Measurements from ENCODE around the gene FEZ2. TPM values are rescaled to one million over a fixed set of nuclear protein-coding genes. Genes with fewer than 3 reads are reported as not detected.

FEZ2 gene
- total and polyA plus RNA-seq, 2 donors (not counting 3 experiments of a cell fraction or from before 2014, with no cell fraction given), result 41.2 to 72.4 TPM

DNA sequence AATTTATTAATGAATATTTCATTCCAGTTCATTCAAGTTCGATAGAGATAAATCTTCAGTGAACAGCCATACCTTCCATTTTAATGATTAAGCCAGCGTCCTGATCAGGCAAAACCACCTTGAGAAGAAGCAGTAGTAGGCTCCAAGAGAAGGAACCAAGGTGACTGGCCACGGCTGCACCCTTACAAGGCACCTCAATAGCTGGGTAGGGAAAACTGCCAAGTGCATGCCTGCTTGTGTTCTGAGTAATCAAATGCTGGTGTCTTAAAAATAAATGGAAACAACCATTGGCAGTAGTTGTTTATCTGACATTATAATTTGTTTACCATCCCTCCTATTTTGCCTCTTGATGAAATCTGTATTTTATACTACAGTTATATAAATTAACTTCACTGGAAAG, 10.0 kb upstream of the FEZ2 start:
- Histone ChIP-seq H4K20me1 (replicated peaks; ENCODE audit: control insufficient read depth, extremely low read depth, insufficient read depth, low read length) (no peaks in the 10 kb centered on the region), H2AFZ (ENCODE audit: low read depth, low read length) (no peak overlapping the region), H3K27ac (ENCODE audit: insufficient read depth, low read depth, low read length) (no peak overlapping the region), H3K4me3 (replicated peaks in 1 of 3; ENCODE audit: insufficient read depth in 1 of 3, low read depth in 1 of 3, low read length in 3 of 3) (no peak overlapping the region), H3K9me3 (replicated peaks; ENCODE audit: control insufficient read depth, insufficient read depth, low read length) (no peaks in the 10 kb centered on the region), H3K27me3 (ENCODE audit: control insufficient read depth in 2 of 2, insufficient read depth in 2 of 2, low read length in 2 of 2) (no peaks in the 10 kb centered on the region), H3K4me2 (ENCODE audit: insufficient read depth, low read length) (no peak overlapping the region), H3K9ac (replicated peaks; ENCODE audit: extremely low read depth, insufficient read depth, low read length) (no peak overlapping the region), H3K79me2 (ENCODE audit: control insufficient read depth, insufficient read depth, low read length) (no peaks in the 10 kb centered on the region), H3K4me1 (ENCODE audit: control insufficient read depth, extremely low read depth, insufficient read depth, low read length) (no peaks in the 10 kb centered on the region), H3K9me1 (replicated peaks; ENCODE audit: control insufficient read depth, extremely low read depth, insufficient read depth, low read length) (no peaks in the 10 kb centered on the region), H3K36me3 (ENCODE audit: control insufficient read depth in 2 of 2, extremely low read depth in 1 of 2, insufficient read depth in 2 of 2, low read length in 2 of 2) (no peaks in the 10 kb centered on the region)
- dilution Hi-C loops (cut with MboI; ENCODE audit: extremely low pct_ligation_motif_present, low sequenced_read_pairs), result no loop called here
- no peak for DNase-seq (ENCODE audit: low read depth, low spot score)
- ChIA-PET POLR2A (no interaction called here), CTCF (interaction anchor here (1.7 kb wide), 1 partner anchor 56 kb away, joined by 4 read pairs; no protein-coding TSS in a partner anchor)
- intact Hi-C loops (cut with micrococcal nuclease), result no loop called here
- no TSS peak for BruUV-seq (replicated peaks)
- FAIRE-seq, result no peak
- TF ChIP-seq MYC (IDR thresholded peaks at IDR 0.05; ENCODE audit: low read depth, low read length) (no peak), EZH2 (IDR thresholded peaks at IDR 0.05; ENCODE audit: borderline replicate concordance, low read depth, low read length, severe bottlenecking) (no peak), POLR2A (IDR thresholded peaks at IDR 0.05; ENCODE audit: low read depth, low read length) (no peak)

DNA sequence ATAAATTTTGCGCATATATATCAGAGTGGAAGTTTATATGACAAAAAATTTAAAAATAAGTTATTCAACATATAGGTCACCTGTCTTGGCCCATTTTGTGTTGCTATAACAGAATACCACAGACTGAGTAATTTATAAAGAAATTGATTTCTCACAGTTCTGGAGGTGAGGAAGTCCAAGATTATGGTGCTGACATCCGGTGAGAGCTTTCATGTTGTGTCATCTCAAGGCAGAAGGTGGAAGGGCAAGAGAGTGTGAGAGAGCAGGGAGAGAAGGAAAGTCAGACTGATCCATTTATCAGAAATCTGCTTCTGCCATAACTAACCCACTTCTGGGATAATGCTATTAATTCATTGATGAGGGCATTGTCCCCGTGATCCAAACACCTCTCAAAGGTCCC, 9.0 kb upstream of the FEZ2 start:
- no peaks in the 10 kb centered on the region for H4K20me1 ChIP-seq (replicated peaks; ENCODE audit: control insufficient read depth, extremely low read depth, insufficient read depth, low read length)
- H3K9me3 ChIP-seq (replicated peaks; ENCODE audit: control insufficient read depth, insufficient read depth, low read length), result no peaks in the 10 kb centered on the region
- FAIRE-seq, result no peak
- no TSS peak for BruUV-seq (replicated peaks)
- H3K4me1 ChIP-seq (ENCODE audit: control insufficient read depth, extremely low read depth, insufficient read depth, low read length), result no peaks in the 10 kb centered on the region
- H3K36me3 ChIP-seq (ENCODE audit: control insufficient read depth in 2 of 2, extremely low read depth in 1 of 2, insufficient read depth in 2 of 2, low read length in 2 of 2), result no peaks in the 10 kb centered on the region
- no peak overlapping the region for H2AFZ ChIP-seq (ENCODE audit: low read depth, low read length)
- no peaks in the 10 kb centered on the region for H3K79me2 ChIP-seq (ENCODE audit: control insufficient read depth, insufficient read depth, low read length)
- H3K27me3 ChIP-seq (ENCODE audit: control insufficient read depth in 2 of 2, insufficient read depth in 2 of 2, low read length in 2 of 2), result no peaks in the 10 kb centered on the region
- TF ChIP-seq, protein P1, sequence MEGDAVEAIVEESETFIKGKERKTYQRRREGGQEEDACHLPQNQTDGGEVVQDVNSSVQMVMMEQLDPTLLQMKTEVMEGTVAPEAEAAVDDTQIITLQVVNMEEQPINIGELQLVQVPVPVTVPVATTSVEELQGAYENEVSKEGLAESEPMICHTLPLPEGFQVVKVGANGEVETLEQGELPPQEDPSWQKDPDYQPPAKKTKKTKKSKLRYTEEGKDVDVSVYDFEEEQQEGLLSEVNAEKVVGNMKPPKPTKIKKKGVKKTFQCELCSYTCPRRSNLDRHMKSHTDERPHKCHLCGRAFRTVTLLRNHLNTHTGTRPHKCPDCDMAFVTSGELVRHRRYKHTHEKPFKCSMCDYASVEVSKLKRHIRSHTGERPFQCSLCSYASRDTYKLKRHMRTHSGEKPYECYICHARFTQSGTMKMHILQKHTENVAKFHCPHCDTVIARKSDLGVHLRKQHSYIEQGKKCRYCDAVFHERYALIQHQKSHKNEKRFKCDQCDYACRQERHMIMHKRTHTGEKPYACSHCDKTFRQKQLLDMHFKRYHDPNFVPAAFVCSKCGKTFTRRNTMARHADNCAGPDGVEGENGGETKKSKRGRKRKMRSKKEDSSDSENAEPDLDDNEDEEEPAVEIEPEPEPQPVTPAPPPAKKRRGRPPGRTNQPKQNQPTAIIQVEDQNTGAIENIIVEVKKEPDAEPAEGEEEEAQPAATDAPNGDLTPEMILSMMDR (IDR thresholded peaks at IDR 0.05; ENCODE audit: extremely low read depth in 1 of 2, insufficient read depth in 1 of 2, low read depth in 1 of 2, low read length in 2 of 2), result no peak
- TF ChIP-seq MYC (IDR thresholded peaks at IDR 0.05; ENCODE audit: low read depth, low read length), result no peak
- no peak for TF ChIP-seq GATA2 (IDR thresholded peaks at IDR 0.05; ENCODE audit: insufficient read depth, insufficient read length, low read depth, low read length)
- TF ChIP-seq EZH2 (IDR thresholded peaks at IDR 0.05; ENCODE audit: borderline replicate concordance, low read depth, low read length, severe bottlenecking), result no peak
- TF ChIP-seq JUN (IDR thresholded peaks at IDR 0.05; ENCODE audit: borderline replicate concordance, insufficient read depth, insufficient read length, low read depth), result no peak
- TF ChIP-seq FOS (IDR thresholded peaks at IDR 0.05; ENCODE audit: borderline replicate concordance, insufficient read depth, low read length), result no peak
- TF ChIP-seq, protein P2, sequence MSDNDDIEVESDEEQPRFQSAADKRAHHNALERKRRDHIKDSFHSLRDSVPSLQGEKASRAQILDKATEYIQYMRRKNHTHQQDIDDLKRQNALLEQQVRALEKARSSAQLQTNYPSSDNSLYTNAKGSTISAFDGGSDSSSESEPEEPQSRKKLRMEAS (IDR thresholded peaks at IDR 0.05; ENCODE audit: insufficient read depth, insufficient read length), result no peak
- no peak for TF ChIP-seq POLR2A (IDR thresholded peaks at IDR 0.05; ENCODE audit: low read depth, low read length)
- no peaks in the 10 kb centered on the region for H3K9me1 ChIP-seq (replicated peaks; ENCODE audit: control insufficient read depth, extremely low read depth, insufficient read depth, low read length)
- CTCF ChIA-PET, result interaction anchor here (0.9 to 1.7 kb wide), 2 partner anchors 39 to 57 kb away, joined by 3 to 4 read pairs; no protein-coding TSS in a partner anchor
- no peak overlapping the region for H3K9ac ChIP-seq (replicated peaks; ENCODE audit: extremely low read depth, insufficient read depth, low read length)
- no peak overlapping the region for H3K4me2 ChIP-seq (ENCODE audit: insufficient read depth, low read length)
- POLR2A ChIA-PET, result no interaction called here
- no peak overlapping the region for H3K27ac ChIP-seq (ENCODE audit: insufficient read depth, low read depth, low read length)
- no peak for DNase-seq (ENCODE audit: low read depth, low spot score)
- no peak overlapping the region for H3K4me3 ChIP-seq (replicated peaks in 1 of 3; ENCODE audit: insufficient read depth in 1 of 3, low read depth in 1 of 3, low read length in 3 of 3)
- dilution Hi-C loops (cut with MboI; ENCODE audit: extremely low pct_ligation_motif_present, low sequenced_read_pairs), result no loop called here
- intact Hi-C loops (cut with micrococcal nuclease), result no loop called here
